ENCODE data around the gene C16orf74.

Gene C16orf74

DNA sequence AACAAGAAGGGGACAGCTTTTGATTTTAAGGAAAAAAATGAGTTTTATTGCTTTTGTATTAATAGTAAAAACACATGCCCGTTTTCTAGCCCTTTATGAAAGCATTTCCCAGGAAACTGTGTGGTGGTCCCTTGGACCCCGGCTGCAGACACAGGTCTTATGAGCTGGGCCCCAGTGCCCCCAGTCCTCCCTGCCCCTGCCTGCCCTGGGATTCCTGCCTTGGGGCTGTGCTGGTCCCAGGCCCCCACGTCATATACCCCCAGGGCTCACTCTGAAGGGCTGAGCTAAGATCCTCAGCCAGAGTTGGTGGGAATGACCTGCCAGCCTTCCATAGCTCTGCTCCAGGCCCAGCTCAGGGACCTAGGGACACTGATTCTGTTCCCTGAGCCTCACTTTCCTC is 92.9 kb downstream of the C16orf74 start:
- no peak for DNase-seq (ENCODE audit: low read depth, low spot score)

All from brain pericyte (primary cell).